GM19452 (cell line): ENCODE measurements around the gene DLX4.

ENCODE experiments used
- ATAC-seq: cut with Tn5 transposase; IDR thresholded peaks from one replicate; pipeline ENCODE4 v1.9.1; 2021; ENCODE audit not compliant: unreplicated experiment

Gene DLX4

DNA sequence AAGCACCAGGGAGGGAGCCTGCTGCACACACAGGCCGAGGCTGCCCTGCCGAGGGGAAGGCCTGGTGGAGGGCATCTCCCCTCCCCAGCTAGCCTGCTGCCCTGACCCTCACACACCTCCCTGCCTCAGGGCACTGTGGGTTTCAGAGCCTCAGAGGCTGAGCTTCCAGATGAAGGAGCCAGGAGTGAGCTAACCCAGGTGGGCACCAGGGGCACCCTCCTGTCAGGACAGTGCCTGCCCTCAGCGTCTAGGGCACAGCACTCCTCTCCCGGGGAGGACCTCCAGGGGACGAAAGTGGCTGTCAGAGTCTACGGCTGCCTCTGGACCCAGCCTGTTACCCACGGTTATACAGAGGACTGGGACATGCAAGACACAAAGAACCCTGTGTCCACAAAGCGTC is 22.8 kb upstream of the DLX4 start:
- ATAC-seq: no peak

DNA sequence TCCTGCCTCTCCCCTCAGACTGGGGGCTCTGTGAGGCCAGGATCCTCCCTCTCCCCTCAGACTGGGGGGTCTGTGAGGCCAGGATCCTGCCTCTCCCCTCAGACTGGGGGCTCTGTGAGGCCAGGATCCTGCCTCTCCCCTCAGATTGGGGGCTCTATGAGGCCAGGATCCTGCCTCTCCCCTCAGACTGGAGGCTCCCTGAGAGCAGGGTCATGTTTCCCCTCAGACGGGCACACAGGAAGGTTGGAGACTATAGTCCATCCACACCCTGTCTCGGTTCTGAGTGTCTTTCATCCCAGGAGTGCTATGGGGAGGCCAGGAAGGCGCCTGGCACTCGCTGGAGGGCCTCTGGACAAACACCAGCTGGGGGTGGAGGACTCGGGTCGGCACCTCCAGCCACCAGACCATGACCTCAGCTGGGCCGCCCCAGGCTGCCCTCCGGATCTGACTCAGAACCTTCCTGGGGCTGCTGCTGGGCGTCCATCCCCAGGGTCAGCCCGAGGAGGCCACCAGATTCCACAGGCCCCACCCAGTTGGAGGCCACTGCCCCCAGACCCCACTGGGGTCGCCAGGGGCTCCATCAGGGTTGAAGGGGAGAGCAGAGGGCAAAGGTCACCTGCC is 21.9 kb upstream of the DLX4 start:
- no peak for ATAC-seq

DNA sequence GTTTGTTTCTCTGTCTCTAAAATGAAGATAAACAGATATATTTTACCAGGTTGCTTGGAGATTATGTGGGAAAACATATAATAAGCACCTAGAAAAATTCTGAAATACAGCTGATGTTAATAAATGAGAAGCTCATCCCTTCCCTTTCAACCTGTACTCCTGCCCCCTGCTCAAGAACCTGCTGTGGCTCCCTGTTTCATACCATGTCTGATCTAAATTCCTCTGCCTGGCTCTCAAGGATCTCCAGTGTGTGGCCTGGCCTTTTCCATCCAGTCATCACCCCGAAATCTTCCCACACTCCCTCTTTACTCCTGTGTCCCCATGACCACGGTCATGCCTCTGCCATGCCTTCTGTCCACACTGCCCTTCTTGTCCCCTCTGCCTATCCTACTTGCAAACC is 19.4 kb upstream of the DLX4 start:
- ATAC-seq: no peak

DNA sequence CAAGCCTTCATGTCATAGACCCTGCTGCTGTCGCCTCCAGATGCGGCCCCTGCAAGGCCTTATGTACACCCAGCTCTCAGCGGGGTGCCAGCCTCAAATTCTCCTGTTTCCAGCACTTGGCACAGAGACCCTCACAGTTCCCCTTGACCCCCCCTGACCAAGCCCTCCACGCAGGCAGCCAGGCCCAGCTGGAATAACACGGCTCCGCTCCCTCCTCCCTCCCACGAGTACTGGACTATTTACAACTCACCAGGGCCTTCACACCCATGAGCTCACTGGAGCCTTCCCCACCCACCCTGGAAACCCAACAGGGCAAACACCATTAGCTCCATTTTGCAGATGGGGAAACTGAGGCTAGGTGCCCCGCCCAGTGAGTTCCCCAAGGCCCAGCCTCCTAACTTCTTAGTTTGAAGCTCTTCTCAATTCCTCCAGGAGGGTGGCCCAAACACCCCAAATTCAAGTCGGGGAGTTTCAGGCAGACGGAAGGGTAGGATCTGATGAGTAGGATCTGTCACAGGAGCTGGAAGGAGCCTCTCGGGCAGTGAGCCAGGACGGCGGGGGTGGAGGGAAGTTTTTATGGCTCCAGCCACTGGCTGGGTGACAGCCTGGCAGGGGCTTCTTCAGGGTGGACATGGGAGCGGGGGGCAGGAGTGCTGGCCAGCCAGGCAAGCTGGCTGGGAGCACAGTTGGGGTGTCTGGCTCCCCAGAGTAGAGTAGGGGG is 17.5 kb upstream of the DLX4 start:
- no peak for ATAC-seq

DNA sequence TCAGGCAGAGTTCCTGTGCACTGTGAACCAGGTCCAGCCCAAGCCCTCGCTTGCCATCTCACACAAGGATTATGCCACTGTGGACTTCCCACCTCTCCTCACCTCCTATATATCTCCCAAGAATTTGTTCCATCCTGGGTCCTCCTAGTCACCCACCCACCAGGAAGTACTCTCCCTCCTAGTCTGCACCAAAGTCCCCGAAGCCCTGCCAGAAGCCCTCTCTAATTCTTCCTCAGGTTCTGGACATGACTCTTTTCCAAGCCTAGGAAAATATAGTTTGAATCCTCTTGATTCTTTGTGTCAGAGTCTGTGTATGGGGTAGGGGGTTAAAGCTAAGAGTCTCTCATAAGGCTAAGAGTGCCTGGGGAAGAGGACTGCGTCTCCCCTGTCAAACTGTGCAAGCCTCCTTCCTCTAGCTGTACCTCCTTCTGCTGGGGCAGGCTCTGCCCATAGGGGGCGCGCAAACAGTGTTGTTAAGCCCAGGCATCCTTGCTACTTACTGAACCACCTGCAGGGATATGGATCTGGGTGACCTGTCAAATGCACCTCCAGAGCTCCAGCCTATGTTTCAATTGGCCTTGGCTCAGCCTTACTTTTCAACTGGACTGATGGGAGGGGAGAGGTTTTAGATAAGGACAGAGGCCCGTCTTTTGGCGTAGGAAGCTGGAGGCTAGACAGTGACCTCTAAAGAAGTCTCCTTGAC is 16.6 kb upstream of the DLX4 start:
- no peak for ATAC-seq

DNA sequence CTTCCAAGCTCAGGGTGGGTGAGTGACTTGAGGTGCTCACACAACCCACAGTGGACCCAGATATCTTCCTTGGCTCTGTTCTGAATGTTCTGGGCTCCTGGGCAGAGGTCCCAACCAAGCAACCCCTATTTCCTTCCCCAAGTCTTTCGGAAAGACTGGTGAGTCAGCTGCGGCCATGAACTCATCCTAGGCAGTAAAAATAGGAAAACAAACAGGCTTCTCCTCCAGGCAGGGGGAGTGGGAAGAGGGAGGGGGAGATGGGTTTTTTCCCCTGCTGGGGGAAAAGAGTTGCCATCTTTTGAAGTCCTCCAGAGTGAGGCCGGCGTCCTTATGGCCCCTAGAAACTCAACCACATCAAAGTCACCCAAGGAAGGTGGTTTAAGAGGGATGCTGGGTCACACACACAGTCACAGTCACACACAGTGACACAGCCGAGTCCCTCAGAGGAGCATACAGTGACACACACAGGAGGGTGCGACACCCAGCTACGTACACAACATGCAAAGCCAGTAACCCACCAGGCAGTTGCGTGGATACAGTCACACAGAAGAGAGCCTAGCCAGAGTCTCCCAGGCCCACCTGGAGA is 16.0 kb upstream of the DLX4 start:
- no peak for ATAC-seq

DNA sequence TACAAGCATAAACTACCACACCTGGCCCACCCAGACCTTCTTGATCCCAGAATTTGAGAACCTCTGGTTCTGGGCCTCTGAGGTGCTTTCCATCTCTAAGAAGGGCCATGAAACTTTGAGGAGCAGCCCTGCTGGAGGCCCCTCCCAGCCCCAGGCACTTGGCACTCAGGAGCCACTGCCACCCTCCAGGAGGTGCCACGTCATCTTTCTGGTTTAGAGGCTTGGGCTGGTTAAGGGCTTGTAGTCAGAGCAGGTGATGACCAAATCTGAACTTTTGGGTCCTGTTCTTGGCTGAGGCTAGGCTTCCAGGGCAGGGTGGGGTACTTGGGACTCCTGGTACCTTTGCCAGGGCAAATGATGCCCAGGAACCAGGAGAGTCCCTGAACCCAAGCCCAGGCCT is 13.8 kb upstream of the DLX4 start:
- ATAC-seq: no peak

DNA sequence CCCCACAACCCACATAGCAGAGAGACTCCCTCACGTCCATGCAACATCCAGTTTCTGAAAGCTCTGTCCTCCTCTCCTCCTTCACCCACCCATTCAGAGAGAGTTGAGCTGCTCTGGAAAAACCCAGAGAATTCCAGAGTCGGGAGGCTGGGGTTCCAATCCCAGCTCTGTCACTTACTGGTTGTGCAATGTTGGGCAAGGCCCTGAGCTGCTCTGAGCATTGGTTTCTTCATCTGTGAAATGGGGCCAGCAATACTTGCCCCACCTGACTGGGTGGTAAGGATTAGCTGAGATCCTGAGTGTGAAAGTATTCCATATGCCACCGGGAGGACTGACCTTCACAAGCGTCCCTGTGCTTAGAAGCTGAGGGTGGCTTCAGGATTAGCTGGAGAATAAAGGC is 12.2 kb upstream of the DLX4 start:
- ATAC-seq: no peak

DNA sequence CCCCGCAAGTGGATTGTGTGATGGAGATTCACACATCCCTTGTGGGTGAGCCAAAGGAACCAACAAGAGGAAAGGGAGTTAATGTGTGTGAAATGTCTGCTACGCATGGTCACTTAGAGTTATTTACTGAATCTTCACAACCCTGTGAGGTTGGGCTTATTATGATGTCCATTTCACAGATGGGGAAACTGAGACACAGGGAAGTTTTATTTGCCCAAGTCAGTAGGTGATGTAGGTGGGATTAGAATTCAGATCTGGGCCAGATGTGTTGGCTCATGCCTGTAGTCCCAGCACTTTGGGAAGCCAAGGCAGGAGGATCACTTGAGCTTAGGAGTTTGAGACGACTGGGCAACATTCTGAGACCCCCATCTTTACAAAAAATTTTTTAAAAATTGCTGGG is 11.6 kb upstream of the DLX4 start:
- no peak for ATAC-seq

DNA sequence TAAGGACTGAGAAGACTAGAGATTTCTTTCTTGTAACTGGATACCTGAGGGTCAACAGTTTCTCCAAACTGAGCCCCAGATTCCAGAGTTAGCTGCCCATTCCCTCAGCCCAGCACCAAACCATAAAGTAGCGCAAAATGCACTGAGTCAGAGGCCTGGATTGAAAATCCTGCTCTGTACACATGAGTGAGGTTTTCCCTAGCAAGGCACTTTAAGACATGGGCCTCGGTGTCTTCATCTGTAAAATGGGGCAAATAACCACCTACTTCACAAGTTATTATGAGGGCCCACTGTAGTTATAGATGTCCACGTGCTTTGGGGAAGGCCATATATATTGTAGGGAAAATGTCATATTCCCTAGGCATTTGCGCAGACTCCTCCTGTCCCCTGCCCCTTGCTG is 10.3 kb upstream of the DLX4 start:
- ATAC-seq: no peak

DNA sequence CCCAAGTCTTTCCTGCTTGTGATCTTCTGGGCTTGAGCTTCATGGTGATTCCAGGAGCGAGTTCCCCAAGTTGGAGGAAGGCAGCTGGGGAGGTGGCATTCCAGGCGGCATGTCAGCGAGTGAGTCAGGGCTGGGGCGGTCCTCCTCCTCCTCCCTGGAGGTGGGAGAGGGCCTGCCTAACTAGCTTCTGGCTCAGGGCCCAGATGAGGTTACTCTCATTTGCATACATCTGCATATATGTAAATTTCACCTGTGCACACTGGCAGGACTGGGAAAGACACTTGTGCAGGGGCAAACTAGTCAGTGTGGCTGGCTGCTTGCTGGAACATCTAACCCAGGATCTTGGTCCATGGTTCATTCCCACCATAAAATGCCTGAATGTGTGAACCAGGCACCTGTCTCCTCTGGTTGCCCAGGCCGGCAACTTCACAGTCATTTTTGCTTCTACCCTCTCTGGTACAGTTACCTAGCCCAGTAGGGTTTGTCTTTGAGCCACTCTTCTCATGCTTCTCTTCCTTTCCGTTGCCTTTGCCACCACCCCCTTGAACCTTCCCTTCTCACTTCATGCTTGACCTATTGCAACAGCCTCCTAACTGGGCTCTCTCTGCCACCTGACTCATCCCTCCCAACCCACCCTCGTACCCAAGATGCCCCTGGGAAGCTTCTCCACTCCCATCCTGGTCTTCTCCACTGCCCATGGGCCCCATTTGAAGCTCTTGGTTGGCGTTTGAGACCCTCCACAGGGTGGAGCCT is 9.6 kb upstream of the DLX4 start:
- ATAC-seq: no peak

DNA sequence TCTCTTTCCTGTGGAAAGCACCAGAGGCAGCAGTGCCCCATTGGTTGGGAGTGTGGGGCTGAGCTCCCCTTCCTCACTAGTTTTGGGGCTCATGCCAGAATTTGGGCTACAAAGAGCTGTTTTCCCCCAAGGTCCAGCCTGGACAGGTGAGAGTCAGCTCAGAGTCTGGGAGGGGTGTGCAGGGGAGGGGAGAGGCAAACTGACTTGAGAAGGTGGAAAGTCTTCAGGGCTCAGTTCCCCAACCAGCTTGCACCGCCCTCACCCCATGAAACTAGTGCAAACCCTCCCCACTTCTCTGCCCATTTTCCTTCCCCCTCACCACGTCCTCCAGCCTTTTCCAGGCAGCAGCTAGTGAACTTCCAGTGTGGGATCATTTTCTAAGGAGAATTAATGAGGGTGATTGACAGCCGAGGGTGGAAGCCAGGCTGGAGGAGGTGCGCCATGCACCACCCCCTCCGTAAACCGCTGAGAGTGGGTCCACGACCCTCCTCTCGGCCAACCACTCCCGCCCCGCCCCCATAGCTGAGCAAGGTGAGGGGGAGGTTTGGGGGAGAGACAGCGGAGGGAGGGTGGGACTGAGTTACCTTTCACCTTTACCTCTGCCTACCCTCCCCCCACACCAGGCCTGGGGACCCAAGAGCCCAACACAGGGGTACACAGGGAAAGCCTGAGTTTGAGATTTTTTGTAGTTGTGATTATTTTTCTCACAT is 6.2 kb upstream of the DLX4 start:
- no peak for ATAC-seq

DNA sequence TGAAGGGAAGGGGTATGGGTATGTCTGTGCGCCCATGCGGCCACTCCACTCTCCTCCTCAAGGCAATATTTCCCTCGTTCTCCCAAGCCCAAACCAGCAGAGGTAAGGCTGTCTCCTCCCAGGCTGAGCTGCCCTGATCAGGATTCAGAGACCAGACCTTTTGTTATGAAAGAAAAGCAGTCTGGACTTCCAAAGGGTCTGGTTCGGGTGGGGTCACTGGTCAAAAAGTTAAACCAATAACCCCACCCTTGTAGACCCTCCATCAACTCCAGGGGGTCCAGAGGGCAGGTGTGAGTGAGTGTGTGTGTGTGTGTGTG is 5.7 kb upstream of the DLX4 start:
- ATAC-seq: no peak

DNA sequence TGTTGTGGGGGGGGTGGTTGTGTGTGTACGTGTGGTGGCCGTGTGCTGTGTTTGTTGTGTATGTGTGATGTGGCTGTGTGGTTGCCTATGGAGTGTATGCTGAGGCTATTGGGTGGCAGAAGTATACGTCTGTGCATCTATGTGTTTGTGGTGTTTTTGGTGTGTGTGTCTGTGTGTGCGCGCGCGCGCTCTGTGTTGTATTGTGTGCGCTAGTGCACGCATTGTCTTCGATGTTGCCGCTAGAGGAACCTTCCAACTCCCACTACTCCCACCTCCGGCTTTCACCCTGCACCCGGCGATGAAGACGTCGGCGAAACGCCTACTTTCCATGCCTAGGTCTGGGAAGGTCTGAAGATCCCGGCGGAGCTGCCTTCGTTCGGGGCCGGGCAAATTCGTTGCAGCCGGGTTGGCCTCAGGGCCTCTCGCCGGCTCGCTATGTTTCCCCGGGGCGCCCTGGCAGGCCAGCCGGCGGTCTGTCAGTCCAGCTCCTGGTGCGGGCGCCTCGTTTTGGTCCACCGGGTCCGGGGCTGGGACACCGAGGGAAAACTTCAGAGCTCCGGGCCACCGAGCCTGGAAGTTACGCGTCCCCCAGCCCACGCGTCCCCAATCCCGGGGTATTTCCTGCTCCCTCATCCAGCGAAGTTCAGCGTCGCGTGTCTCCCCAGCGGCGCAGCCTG is 5.2 kb upstream of the DLX4 start:
- no peak for ATAC-seq

DNA sequence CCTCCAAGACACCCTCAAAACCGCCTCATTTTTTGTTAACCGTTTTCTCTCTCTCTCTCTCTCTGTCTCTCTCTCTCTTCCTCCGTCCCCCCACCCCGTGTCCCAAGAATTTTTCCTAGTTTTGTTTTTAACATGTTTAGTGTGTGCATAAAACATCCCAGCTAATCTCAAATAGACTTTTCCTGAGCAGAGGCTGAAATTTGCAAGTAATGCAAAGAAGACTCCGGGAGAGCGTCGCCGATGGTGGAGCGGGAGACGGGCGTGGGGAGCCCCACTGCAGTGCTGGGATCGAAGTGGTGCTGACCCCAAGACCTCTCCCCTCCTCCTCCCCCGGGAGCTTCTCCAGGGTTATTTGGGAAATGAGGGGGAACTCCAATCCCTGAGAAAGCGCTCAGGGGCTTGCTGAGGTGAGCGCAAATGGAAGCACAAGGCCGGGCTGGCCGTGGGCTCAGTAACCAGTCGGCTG is 4.7 kb upstream of the DLX4 start:
- no peak for ATAC-seq

DNA sequence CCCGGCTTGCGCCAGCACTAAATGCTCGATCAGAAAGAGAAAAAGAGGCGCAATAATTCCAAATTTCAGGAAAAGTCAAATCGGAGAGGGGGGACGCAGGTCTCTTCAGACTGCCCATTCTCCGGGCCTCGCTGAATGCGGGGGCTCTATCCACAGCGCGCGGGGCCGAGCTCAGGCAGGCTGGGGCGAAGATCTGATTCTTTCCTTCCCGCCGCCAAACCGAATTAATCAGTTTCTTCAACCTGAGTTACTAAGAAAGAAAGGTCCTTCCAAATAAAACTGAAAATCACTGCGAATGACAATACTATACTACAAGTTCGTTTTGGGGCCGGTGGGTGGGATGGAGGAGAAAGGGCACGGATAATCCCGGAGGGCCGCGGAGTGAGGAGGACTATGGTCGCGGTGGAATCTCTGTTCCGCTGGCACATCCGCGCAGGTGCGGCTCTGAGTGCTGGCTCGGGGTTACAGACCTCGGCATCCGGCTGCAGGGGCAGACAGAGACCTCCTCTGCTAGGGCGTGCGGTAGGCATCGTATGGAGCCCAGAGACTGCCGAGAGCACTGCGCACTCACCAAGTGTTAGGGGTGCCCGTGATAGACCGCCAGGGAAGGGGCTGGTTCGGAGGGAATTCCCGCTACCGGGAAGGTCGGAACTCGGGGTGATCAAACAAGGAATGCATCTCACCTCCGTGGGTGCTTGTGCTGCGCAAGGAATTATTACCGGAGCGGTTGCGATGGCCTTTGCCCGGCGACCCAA is 4.0 kb upstream of the DLX4 start:
- no peak for ATAC-seq

DNA sequence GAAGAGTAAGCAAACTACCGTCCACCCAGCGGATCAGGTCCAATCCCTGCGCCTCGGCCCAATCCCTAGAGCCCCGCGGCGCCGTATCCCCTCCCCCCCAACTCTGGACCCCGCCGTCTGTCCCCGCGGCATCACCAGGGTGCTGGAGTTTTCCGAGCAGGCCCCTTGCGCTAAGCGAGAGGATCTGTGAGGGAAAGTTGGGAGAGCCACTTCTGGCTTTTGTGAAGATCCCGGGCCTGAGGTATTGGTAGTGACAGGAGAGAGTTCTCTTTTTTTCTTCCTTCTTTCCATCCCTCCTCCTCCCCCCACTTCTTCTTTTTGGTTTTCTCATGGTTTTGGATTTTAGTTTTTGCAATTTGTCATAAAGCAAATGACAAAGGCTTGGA is 3.5 kb upstream of the DLX4 start:
- ATAC-seq: no peak

DNA sequence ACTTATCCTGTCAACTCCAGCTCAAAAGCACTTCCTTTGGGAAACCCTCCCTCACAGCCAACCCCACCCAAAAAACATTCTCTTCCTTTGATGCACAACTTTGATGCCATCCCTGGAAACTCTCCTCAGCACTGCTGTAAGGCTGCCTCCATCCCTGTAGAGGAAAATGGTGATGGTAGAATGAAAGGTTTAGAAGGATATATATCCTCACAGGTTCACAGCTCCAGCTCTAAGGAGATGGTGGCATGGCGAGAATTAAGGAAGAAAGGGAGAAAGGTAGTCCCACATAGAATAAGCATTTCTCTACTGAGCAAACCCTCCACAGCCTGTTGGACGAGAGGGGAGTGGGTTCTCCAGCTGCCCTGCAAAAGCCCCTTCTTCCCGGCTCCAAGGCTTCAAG is 2.2 kb upstream of the DLX4 start:
- ATAC-seq: no peak

DNA sequence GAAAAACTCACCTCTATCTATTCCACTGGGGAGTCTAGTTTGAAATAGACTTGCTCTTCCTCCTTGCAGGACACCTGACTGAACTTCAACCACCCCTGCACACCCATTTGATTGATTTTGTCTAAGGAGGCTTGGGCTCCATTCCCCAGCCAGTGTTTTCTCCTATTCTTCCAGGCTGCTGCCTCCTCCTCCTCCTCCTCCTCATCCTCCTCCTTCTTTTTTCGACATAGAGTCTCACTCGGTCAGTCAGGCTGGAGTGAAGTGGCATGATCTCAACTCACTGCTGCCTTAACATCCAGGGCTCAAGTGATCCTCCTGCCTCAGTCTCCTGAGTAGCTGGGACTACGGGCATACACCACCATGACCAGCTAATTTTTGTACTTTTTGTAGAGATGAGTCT is 1.8 kb upstream of the DLX4 start:
- ATAC-seq: no peak
